IPS DF 4.7 (cell line): ENCODE data around the gene ZG16.

Source experiments
- DNase-seq: peaks from one replicate; pipeline ENCODE4 v3.0.0-alpha.2; 2013; ENCODE audit warnings: low spot score; ENCODE audit errors: extremely low read depth

The ZG16 gene

DNA sequence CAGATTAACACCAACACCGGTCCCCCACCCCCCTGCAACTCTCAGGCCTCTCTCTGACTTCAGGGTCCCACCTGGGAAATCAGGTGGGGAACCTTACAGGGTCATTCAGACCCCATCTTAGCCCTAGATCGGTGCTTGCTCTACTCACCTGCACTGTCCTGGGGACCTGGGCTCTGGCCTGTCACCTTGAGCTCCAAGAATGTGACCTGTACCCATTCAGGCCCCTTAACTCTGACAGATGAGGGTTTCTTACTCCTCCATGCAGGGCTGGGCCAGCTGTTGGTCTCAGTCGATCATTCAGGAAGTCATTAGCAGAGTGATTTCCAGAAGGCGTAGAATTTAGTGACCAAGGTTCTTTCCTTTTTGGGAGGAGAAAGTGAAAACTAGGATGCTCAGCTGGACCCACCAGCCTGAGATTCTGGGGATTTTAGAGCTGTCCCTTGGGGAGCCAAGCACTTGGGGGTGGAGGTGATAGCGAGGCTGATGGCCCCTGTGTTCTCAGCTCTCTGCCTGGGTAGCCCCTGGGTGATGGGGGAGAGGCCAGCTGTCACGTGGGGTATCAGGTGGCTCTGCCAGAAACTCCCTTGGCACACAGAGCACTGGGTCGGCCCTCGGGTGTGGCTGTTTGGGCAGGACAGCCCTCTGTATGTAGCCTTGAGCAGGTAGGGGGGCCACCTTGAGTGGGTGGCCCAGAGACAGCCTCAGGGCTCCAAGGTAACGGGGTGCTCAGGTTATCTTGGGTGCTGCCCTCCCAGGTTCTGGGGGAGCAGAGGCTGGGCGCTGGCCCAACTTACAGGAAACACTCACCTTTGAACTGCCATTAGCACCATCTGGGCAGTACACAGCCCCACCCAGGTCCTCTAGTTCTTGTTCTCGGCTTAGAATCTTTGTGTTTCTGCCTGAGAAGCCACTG lies 42.9 kb downstream of the ZG16 start:
- no peak for DNase-seq

DNA sequence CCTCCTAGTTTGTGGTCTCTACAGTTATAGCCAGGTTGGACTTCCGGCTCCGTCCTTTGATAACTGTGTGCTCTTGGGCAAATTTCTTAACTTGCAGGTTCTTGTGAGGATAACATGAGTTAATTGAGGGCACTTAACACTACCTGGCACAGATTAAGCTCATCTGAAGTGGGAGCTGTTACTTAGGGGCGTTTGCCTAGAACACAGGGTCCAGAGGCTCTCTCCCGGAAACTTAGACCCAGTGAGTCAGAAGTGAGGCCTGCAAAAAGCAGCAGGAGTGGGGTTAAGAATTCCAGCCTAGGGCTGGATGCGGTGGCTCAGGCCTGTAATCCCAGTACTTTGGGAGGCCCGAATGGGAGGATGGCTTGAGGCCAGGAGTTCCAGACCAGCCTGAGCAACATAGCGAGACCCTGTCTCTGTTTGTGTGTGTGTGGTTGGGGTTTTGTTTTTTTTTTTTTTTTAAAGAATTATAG lies 43.6 kb downstream of the ZG16 start:
- no peak for DNase-seq

DNA sequence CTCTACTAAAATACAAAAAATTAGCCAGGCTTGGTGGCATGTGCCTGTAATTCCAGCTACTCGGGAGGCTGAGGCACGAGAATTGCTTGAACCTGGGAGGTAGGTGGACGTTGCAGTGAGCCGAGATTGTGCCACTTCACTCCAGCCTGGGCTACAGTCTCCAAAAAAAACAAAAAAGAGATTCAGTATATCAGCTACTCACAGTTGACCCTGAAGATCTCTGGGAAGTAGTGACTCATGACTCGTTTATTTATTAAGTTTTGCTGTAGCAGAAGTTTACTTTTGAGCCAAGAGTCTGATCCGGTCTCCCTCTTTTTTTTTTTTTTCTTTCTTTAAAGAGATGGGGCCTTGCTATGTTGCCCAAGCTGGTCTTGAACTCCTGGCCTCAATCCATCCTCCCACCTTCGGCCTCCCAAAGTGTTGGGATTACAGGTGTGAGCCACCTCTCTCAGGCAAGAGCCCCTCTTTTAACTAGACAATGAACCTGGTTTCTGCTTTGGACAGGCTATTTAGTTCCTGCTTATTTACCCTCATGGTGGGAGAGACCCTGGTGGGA lies 46.6 kb downstream of the ZG16 start:
- DNase-seq: no peak

DNA sequence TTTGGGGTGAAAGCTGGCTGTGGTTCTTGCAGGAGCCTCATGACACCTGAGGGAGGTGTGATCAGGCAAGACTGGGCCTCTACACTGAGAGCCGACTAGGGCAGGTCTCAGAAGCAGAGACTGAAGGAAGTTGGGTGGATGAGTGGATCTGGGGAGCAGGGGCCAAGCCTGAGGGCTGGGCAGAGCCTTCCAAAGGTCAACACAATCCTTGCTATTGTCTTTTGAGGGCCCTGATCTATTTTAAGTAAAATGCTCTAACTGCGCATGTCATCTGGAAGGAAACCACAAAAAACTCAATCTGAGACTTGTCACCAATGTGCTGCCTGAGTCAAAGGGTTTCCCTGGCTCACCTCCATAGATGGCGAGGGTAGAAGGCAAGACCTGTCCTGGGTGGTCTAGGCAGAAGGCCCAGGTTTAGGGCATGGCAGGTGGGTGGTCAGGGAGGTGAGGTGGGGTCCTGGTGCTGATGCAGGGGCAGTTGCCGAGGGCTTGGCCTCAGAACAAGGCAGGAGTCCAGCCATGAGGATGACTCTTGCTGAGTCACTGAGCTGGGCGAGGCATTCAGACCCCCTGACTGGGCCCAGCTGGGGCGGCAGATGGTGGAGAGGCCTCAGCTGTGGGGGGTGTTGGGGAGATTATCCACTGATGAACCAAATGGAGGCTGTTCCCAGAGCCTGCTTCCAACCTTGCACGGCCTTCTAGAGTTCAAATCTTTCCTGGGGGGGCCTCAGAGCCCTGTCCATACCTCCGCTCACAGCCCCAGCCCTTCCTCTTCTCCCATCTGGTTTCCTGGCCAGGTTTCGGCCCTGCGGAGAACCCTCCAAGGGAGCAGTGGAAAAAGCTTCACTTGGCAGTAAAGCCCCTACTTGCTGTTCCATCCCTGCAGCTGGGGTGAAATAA lies 47.3 kb downstream of the ZG16 start:
- no peak for DNase-seq

DNA sequence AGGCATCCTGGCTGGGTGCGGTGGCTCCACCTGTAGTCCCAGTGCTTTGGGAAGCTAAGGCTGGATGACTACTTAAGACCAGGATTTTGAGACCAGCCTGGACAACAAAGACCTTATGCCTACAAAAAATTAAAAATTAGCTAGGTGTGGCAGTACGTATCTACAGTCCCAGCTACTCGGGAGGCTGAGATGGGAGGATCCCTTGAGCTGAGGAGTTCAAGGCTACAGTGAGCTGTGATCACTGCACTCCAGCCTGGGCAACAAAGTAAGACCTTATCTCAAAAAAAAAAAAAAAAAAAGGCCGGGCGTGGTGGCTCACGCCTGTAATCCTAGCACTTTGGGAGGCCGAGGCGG lies 48.3 kb downstream of the ZG16 start:
- no peak for DNase-seq

DNA sequence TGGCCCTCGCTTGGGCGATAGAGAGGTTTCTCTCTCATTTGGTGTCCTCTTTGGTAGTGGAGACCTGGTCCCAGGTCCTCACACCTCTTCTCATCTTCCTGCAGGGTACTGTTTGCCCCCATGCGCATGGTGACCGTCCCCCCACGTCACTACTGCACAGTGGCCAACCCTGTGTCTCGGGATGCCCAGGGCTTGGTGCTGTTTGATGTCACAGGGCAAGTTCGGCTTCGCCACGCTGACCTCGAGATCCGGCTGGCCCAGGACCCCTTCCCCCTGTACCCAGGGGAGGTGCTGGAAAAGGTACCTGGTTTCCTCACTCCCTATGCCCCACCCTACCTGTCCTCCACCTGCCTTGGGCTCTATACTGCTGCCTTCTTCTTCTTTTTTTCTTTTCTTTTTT lies 52.7 kb downstream of the ZG16 start:
- no peak for DNase-seq

DNA sequence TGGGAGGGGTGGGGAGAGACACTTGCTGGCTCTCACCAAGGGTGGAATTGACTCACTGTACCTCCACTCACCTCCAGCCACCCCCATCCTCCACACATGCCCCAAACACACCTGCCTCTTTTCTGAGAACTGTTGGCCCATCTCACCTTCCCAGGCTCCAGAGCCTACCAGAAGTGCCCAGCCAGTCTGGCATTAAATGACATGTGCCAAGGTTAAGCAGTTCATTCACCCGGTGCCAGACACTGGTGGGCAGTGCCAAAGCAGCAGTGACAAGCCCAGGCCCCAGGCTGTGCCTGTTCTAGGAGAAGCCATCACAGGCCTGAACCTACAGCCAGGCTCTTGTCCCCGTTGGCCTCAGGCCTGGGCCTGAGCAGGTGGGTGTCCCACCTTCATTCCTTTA lies 53.4 kb downstream of the ZG16 start:
- no peak for DNase-seq
